SU-DHL-6 (cell line): ENCODE data around the gene NADK.
A peak's percentile ranks its signal among the peaks of the same experiment; 100 is the strongest.
"Not testable (repeated sequence)": the region's sequence is repeated elsewhere in the genome, so short reads cannot be mapped to it uniquely, and the experiment has no call there.

Source experiments
- H2AFZ ChIP-seq: fragments of 200-600 bp; sonication (generic); 2 replicates; pipeline ENCODE4 v1.6.1; 2014; ENCODE audit warnings: low read depth, mild to moderate bottlenecking, moderate library complexity, mixed read lengths, antibody characterized with exemption, low read length; ENCODE audit not compliant: severe bottlenecking
- H3F3A ChIP-seq: fragments of 200-600 bp; shearing (Covaris generic); 2 replicates; pipeline ENCODE4 v1.6.0; 2016; ENCODE audit warnings: antibody characterized with exemption, mild to moderate bottlenecking; ENCODE audit not compliant: insufficient read depth
- H3K27ac ChIP-seq: fragments of 200-600 bp; sonication (generic); 2 replicates; pipeline ENCODE4 v1.5.1; 2016; ENCODE audit warnings: low read depth, mild to moderate bottlenecking, low read length, moderate library complexity, mixed read lengths
- H3K27me3 ChIP-seq: fragments of 200-600 bp; sonication (generic), shearing (Covaris generic); 2 replicates; pipeline ENCODE4 v1.6.0; 2014; ENCODE audit warnings: mild to moderate bottlenecking, low read length
- H3K36me3 ChIP-seq: fragments of 200-600 bp; sonication (generic); 2 replicates; pipeline ENCODE4 v1.6.1; 2014; ENCODE audit warnings: mild to moderate bottlenecking, low read length, mixed read lengths
- H3K4me2 ChIP-seq: fragments of 300-600, 200-600 bp; shearing (Covaris generic), sonication (generic); 2 replicates; pipeline ENCODE4 v1.6.0; 2014; ENCODE audit warnings: low read length, low read depth, mild to moderate bottlenecking; ENCODE audit not compliant: poor library complexity, severe bottlenecking
- H3K4me3 ChIP-seq: fragments of 200-600 bp; sonication (generic); 2 replicates; pipeline ENCODE4 v1.5.1; 2014; ENCODE audit warnings: antibody characterized with exemption, low read length, mild to moderate bottlenecking, mixed read lengths; ENCODE audit not compliant: insufficient read depth, poor library complexity, severe bottlenecking
- H3K79me2 ChIP-seq: fragments of 200-600 bp; sonication (generic); 2 replicates; pipeline ENCODE4 v1.6.1; 2014; ENCODE audit warnings: mild to moderate bottlenecking, low read length, moderate library complexity; ENCODE audit not compliant: insufficient read depth
- H3K9ac ChIP-seq: fragments of 200-600 bp; sonication (generic); 2 replicates; pipeline ENCODE4 v1.7.0; 2014; ENCODE audit warnings: mild to moderate bottlenecking, low read length
- H3K9me2 ChIP-seq: fragments of 200-600 bp; sonication (generic); replicated peaks from 2 replicates; pipeline ENCODE4 v1.6.1; 2014; ENCODE audit warnings: low read length; ENCODE audit not compliant: insufficient read depth
- H3K9me3 ChIP-seq: fragments of 200-600 bp; sonication (generic); 2 replicates; pipeline ENCODE4 v1.6.1; 2014; ENCODE audit warnings: low read length, mixed read lengths; ENCODE audit not compliant: insufficient read depth
- H4K20me1 ChIP-seq: fragments of 200-600 bp; sonication (generic); 2 replicates; pipeline ENCODE4 v1.6.1; 2014; ENCODE audit warnings: low read depth, mild to moderate bottlenecking, antibody characterized with exemption, low read length, moderate library complexity, mixed read lengths

Gene NADK

GRCh38 chr1:1729116-1729816, 49.0 kb downstream of the NADK start:
- not testable (repeated sequence) for H3F3A ChIP-seq, H3K27ac ChIP-seq, H3K79me2 ChIP-seq, H4K20me1 ChIP-seq, H3K9ac ChIP-seq, H3K9me3 ChIP-seq, H3K36me3 ChIP-seq, H2AFZ ChIP-seq, H3K4me2 ChIP-seq, H3K4me3 ChIP-seq, H3K9me2 ChIP-seq, H3K27me3 ChIP-seq

- H3K9me2 ChIP-seq, H3K36me3 ChIP-seq, H3F3A ChIP-seq, H3K27me3 ChIP-seq, H3K27ac ChIP-seq, H3K4me2 ChIP-seq, H3K79me2 ChIP-seq, H4K20me1 ChIP-seq, H3K9ac ChIP-seq, H2AFZ ChIP-seq, H3K9me3 ChIP-seq, H3K4me3 ChIP-seq: not testable (repeated sequence)
These were observed 49.8 kb downstream of the NADK start for GRCh38 chr1:1728308-1729005.

- H4K20me1 ChIP-seq, H3F3A ChIP-seq, H3K36me3 ChIP-seq, H3K9me3 ChIP-seq, H3K9ac ChIP-seq, H2AFZ ChIP-seq, H3K79me2 ChIP-seq, H3K27me3 ChIP-seq, H3K9me2 ChIP-seq, H3K4me3 ChIP-seq, H3K27ac ChIP-seq, H3K4me2 ChIP-seq: not testable (repeated sequence)
These were observed 51.1 kb downstream of the NADK start for GRCh38 chr1:1727131-1727651.

GRCh38 chr1:1726088-1726487, 52.2 kb downstream of the NADK start:
- not testable (repeated sequence) for H3K9me2 ChIP-seq, H3K79me2 ChIP-seq, H4K20me1 ChIP-seq, H3K9ac ChIP-seq, H3K4me2 ChIP-seq, H2AFZ ChIP-seq, H3K27me3 ChIP-seq, H3K36me3 ChIP-seq, H3F3A ChIP-seq, H3K27ac ChIP-seq, H3K9me3 ChIP-seq, H3K4me3 ChIP-seq

GRCh38 chr1:1724035-1724864, 54.0 kb downstream of the NADK start, which contains the start of gene CDK11A:
CDK11A (minus strand) TSS chr1:1724357; CDS start chr1:1722818, 1,539 bp downstream.
- H2AFZ ChIP-seq, H3K79me2 ChIP-seq: not testable (repeated sequence)
- peak within 1 kb of the TSS; percentile 39 for H3K4me2 ChIP-seq

More at GRCh38 chr1:1724035-1724864, 54.0 kb downstream of the NADK start, which contains the start of gene CDK11A:
- H4K20me1 ChIP-seq, H3K9me3 ChIP-seq, H3K9me2 ChIP-seq, H3F3A ChIP-seq, H3K27me3 ChIP-seq, H3K36me3 ChIP-seq: not testable (repeated sequence)
- H3K9ac ChIP-seq, result peak within 1 kb of the TSS; percentile 60
- peak within 1 kb of the TSS; percentile 51 for H3K4me3 ChIP-seq
- peak within 1 kb of the TSS; percentile 65 for H3K27ac ChIP-seq
